Measurements from ENCODE around the gene CDC42EP4.
A peak's percentile ranks its signal among the peaks of the same experiment; 100 is the strongest.

The CDC42EP4 gene

DNA sequence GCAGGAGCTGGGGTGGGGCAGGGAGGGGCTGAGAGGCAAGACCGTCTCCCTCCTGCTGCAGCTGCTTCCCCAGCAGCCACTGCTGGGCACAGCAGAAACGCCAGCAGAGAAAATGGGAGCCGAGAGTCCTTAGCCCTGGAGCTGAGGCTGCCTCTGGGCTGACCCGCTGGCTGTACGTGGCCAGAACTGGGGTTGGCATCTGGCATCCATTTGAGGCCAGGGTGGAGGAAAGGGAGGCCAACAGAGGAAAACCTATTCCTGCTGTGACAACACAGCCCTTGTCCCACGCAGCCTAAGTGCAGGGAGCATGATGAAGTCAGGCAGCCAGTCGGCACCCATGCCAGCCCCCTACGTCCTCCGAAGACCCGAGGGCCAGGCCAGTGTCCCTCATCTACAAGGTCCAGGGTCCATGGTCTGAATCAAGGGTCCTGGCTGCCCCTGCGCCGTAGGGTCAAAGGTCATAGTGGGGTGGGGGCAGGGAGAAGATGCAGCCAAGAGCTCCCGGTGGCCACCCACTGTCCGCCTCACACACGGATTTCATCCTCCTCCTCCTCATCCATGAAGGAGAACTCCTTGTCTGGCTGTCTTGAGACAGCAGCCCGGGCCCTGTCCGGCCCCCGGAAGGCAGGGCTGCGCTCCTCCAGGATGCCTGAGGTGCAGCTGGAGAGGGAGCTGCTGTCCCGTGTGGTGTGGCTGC, 26.7 kb downstream of the CDC42EP4 start:
- DNase-seq (ENCODE audit: low read depth) = no peak
- no peak overlapping the region for H3K4me3 ChIP-seq (ENCODE audit: low read depth, low read length)
- TF ChIP-seq, protein P1, sequence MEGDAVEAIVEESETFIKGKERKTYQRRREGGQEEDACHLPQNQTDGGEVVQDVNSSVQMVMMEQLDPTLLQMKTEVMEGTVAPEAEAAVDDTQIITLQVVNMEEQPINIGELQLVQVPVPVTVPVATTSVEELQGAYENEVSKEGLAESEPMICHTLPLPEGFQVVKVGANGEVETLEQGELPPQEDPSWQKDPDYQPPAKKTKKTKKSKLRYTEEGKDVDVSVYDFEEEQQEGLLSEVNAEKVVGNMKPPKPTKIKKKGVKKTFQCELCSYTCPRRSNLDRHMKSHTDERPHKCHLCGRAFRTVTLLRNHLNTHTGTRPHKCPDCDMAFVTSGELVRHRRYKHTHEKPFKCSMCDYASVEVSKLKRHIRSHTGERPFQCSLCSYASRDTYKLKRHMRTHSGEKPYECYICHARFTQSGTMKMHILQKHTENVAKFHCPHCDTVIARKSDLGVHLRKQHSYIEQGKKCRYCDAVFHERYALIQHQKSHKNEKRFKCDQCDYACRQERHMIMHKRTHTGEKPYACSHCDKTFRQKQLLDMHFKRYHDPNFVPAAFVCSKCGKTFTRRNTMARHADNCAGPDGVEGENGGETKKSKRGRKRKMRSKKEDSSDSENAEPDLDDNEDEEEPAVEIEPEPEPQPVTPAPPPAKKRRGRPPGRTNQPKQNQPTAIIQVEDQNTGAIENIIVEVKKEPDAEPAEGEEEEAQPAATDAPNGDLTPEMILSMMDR (IDR thresholded peaks at IDR 0.05; ENCODE audit: insufficient read depth, low read depth, low read length, missing control alignments) = no peak

DNA sequence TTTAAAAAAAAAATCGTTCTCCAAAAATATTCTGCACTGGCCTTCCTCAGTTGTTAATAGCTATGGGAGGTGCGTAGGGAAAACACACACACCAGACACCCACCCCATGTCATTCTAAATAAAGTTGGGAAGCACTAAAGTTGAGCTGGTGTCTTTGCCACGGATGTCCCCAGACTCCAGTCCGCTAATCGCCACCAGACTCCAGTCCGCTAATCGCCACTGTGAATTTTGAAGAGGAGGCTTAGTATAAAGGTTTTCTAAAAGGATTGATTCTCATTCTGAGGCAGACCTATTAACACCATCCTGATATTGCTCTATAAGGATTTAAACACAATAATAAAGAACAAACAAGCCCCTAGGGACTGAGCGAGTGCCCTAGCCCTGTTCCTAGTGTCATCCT, 27.4 kb downstream of the CDC42EP4 start:
- DNase-seq (ENCODE audit: low read depth) = no peak
- H3K4me3 ChIP-seq (ENCODE audit: low read depth, low read length) = no peak overlapping the region
- TF ChIP-seq, protein P1 (IDR thresholded peaks at IDR 0.05; ENCODE audit: insufficient read depth, low read depth, low read length, missing control alignments) = no peak

DNA sequence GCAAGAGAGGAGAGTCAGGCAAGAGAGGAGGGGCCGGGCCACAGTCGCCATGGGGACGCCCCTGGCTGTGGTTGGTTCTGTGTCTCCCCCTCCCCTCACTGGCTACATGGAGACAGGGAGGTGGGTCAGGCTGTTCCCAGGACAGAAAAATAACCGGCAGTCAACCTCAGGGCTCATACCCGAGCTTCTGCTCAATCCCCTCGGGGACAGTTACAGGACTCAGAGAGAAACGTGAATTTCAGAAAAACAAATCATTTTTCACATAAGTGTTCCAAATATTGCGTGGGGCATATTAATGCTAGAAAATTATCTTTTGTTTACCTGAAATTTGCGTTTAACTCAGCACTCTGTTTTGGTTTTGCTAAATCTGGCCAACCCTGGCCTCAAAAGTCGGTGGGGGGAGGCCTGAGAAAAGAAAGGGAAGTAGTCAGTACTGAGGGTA, 27.9 kb downstream of the CDC42EP4 start:
- TF ChIP-seq, protein P1 (IDR thresholded peaks at IDR 0.05; ENCODE audit: insufficient read depth, low read depth, low read length, missing control alignments) = no peak
- H3K4me3 ChIP-seq (ENCODE audit: low read depth, low read length) = no peak overlapping the region

DNA sequence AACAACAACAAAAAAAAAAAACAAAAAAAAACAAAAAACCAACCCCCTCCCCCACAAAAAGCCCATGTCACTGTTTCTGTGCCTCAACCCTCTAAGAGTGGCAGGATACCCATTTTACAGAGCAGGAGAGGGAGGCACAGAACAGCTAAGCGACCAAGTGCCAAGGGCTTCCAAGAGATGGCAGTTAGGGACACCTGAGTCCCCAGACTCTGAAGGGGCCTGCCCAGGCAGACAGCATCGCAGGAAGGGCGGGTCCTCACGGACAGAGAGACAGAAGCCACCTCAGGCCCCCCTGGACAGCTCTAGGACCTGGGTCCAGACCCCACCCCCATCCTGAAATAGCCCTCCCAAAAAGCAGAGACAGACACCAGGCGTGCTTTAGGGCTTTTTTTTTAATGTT, 28.6 kb downstream of the CDC42EP4 start:
- TF ChIP-seq, protein P1 (IDR thresholded peaks at IDR 0.05; ENCODE audit: insufficient read depth, low read depth, low read length, missing control alignments) = no peak
- no peak overlapping the region for H3K4me3 ChIP-seq (ENCODE audit: low read depth, low read length)
- DNase-seq (ENCODE audit: low read depth) = no peak

More for the DNA sequence above, 27.9 kb downstream of the CDC42EP4 start:
- peak; percentile 60 for DNase-seq (ENCODE audit: low read depth)

DNA sequence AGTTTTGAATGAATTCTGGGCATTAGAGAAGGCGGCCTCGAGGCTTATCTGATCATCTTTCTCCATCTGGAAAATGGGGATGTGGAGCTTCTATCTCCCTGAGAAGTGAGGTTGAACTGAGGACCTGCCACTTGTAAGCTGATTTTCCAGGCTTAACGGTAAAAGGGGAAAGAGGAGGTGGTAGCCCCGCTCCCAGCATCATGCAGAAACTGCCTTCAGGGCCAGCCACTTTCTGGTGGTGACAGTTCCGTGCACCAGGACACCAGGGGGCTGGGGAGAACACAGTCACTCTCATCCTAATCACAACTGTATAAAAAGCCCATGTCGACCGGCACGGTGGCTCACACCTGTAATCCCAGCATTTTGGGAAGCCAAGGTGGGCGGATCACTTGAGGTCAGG, 29.2 kb downstream of the CDC42EP4 start:
- TF ChIP-seq, protein P1 (IDR thresholded peaks at IDR 0.05; ENCODE audit: insufficient read depth, low read depth, low read length, missing control alignments) = no peak
- DNase-seq (ENCODE audit: low read depth) = no peak
- H3K4me3 ChIP-seq (ENCODE audit: low read depth, low read length) = no peak overlapping the region

DNA sequence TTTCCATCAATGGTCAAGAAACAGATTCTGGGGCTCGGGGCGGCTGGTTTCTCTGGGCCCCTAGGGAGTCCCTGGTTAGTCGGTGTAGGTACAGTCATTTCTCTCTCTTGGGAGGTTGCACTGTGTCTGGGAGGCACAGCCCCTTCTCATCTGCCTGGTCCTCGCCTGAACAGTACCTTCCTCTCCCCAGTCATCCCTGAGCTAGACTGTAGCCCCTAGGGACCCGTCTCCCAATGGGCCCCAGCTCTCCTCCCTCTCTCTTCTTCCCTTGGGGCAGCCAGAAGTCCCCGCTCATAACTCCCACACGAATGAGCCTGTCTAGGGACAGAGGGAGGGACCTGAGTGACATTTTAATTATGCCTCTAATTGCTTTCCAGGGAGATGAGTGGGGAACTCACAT, 29.9 kb downstream of the CDC42EP4 start:
- TF ChIP-seq, protein P1 (IDR thresholded peaks at IDR 0.05; ENCODE audit: insufficient read depth, low read depth, low read length, missing control alignments) = no peak
- H3K4me3 ChIP-seq (ENCODE audit: low read depth, low read length) = no peak overlapping the region
- DNase-seq (ENCODE audit: low read depth) = peak; percentile 86

DNA sequence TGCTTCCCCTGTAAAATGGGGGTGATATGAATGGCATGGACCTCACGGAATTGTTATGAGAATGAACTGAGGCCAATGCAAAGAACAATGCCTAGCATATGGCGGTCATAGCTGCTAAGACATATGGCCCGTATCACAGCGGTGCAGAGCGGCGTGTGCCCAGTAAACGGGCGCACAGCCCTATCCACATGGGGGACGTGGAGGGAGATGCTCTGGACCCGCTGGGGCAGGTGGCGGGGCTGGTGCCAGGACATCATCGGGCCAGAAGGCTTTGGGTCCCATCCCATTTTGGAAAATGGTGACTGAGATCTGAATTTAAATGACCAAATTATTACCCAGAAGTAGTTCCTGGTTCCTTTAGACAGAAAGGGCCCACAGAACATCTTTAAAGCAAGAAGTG, 31.6 kb downstream of the CDC42EP4 start:
- no peak overlapping the region for H3K4me3 ChIP-seq (ENCODE audit: low read depth, low read length)
- DNase-seq (ENCODE audit: low read depth) = no peak
- TF ChIP-seq, protein P1 (IDR thresholded peaks at IDR 0.05; ENCODE audit: insufficient read depth, low read depth, low read length, missing control alignments) = no peak

Measured in GM12865 (cell line).